Osteocyte (in vitro differentiated cells): ENCODE measurements around the gene SMAD9. TPM values are rescaled to one million over a fixed set of nuclear protein-coding genes. Genes with fewer than 3 reads are reported as not detected.

Experiments
- DNase-seq: peaks from one replicate; pipeline ENCODE4 v3.0.0; 2021; ENCODE audit warnings: mixed read lengths; ENCODE audit not compliant: unreplicated experiment; ENCODE audit errors: extremely low spot score
- H3K27ac Mint-ChIP-seq: one replicate; pipeline ENCODE4 v1.8.0; 2021; ENCODE audit warnings: mild to moderate bottlenecking, mixed read lengths; ENCODE audit not compliant: unreplicated experiment
- H3K27me3 Mint-ChIP-seq: one replicate; pipeline ENCODE4 v1.8.0; 2021; ENCODE audit warnings: mixed read lengths; ENCODE audit not compliant: unreplicated experiment
- H3K36me3 Mint-ChIP-seq: one replicate; pipeline ENCODE4 v1.8.0; 2021; ENCODE audit warnings: mixed read lengths; ENCODE audit not compliant: unreplicated experiment
- H3K4me1 Mint-ChIP-seq: one replicate; pipeline ENCODE4 v1.8.0; 2021; ENCODE audit warnings: mixed read lengths; ENCODE audit not compliant: unreplicated experiment
- H3K4me3 Mint-ChIP-seq: one replicate; pipeline ENCODE4 v1.8.0; 2021; ENCODE audit warnings: mild to moderate bottlenecking, moderate library complexity, mixed read lengths; ENCODE audit not compliant: unreplicated experiment
- H3K9me3 Mint-ChIP-seq: one replicate; pipeline ENCODE4 v1.8.0; 2021; ENCODE audit warnings: mixed read lengths; ENCODE audit not compliant: unreplicated experiment
- total RNA-seq: library from RNA; stranded (reverse); gene quantifications from 2 replicates; pipeline ENCODE4 v1.2.1, GENCODE V29; 2021
- TF ChIP-seq, protein P1 (sequence below): fragments of 200-600 bp; sonication (generic); IDR thresholded peaks from 2 replicates; pipeline ENCODE4 v1.5.0; 2021; ENCODE audit warnings: antibody characterized with exemption, mild to moderate bottlenecking, moderate library complexity

Gene SMAD9
- total RNA-seq, 1 donor from 2014 or later: 3.6 TPM

- Mint-ChIP-seq H3K4me1 (no peaks in the 10 kb centered on the region), H3K27me3 (no peaks in the 10 kb centered on the region), H3K4me3 (no peak overlapping the region), H3K9me3 (no peaks in the 10 kb centered on the region), H3K27ac (no peak overlapping the region), H3K36me3 (no peaks in the 10 kb centered on the region)
- no peak for DNase-seq
- TF ChIP-seq, protein P1, sequence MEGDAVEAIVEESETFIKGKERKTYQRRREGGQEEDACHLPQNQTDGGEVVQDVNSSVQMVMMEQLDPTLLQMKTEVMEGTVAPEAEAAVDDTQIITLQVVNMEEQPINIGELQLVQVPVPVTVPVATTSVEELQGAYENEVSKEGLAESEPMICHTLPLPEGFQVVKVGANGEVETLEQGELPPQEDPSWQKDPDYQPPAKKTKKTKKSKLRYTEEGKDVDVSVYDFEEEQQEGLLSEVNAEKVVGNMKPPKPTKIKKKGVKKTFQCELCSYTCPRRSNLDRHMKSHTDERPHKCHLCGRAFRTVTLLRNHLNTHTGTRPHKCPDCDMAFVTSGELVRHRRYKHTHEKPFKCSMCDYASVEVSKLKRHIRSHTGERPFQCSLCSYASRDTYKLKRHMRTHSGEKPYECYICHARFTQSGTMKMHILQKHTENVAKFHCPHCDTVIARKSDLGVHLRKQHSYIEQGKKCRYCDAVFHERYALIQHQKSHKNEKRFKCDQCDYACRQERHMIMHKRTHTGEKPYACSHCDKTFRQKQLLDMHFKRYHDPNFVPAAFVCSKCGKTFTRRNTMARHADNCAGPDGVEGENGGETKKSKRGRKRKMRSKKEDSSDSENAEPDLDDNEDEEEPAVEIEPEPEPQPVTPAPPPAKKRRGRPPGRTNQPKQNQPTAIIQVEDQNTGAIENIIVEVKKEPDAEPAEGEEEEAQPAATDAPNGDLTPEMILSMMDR: no peak
Observed at GRCh38 chr13:36839281-36839680, 80.8 kb downstream of the SMAD9 start.

DNA sequence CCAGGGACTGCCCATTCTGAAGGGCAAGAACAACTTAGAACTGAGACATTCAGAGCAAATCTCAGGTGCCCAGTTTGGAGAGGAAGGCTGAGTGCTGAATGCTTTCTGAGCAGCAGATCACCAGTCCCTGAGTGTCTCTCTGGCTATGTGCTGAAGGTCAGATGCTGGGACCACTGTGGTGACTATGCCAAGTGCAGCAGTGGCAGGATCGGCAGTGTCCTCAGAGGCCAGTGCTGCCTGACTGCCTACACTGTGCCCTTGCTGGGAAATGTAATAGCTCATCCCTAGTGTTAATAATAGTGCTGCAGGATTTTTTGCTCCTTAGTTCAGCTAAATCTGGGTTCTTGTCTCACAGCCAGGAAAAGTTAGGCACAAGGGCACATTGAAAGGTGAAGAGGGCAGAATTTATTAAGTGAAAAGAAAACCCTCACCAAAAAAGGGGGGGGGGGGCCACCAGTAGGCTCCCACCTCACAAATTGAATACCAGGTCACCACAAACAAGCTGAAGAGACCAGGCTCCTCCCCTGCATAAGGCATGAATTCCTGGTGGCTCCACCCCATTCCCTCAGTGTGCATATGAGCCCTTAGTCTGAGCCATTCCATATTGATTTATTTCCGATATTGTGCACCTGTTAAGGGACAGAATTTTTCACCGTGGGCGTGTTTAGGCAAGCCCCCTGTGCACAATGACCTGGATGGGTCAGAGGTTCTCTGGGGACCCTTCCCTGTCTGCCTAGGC, 82.5 kb downstream of the SMAD9 start:
- Mint-ChIP-seq H3K4me3 (no peak overlapping the region), H3K27me3 (no peaks in the 10 kb centered on the region), H3K4me1 (no peaks in the 10 kb centered on the region), H3K36me3 (no peaks in the 10 kb centered on the region), H3K9me3 (no peaks in the 10 kb centered on the region), H3K27ac (no peak overlapping the region)
- TF ChIP-seq, protein P1: no peak
- DNase-seq: no peak

DNA sequence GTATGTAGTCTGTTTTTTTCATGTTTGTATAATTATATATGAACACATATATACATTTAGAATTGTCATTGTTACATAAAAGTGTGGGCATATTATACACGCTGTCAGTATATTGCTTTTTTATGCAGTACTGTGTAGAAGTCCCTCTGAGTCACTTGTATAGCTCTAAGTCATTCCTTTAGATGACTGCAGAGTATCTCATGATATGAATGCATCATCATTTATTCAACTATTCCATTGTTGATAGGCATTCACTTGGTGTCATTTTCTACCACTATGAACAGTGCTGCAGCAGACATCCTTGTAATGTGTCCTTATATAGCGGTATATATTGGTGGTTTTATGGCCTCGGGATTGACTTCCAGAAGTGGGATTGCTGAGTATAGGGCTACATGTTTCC, 85.7 kb downstream of the SMAD9 start:
- Mint-ChIP-seq H3K4me1 (no peaks in the 10 kb centered on the region), H3K36me3 (peaks cover 6% of the 10 kb centered on the region), H3K9me3 (no peaks in the 10 kb centered on the region), H3K27me3 (no peaks in the 10 kb centered on the region), H3K4me3 (no peak overlapping the region), H3K27ac (no peak overlapping the region)
- DNase-seq: no peak
- TF ChIP-seq, protein P1: no peak

GRCh38 chr13:36831291-36831690, 88.7 kb downstream of the SMAD9 start:
- no peak overlapping the region for H3K4me3 Mint-ChIP-seq
- peaks cover 11% of the 10 kb centered on the region for H3K36me3 Mint-ChIP-seq
- H3K9me3 Mint-ChIP-seq: no peaks in the 10 kb centered on the region
- no peak overlapping the region for H3K27ac Mint-ChIP-seq
- H3K4me1 Mint-ChIP-seq: no peaks in the 10 kb centered on the region
- no peak for DNase-seq
- TF ChIP-seq, protein P1: no peak
- no peaks in the 10 kb centered on the region for H3K27me3 Mint-ChIP-seq

- TF ChIP-seq, protein P1: no peak
- no peak overlapping the region for H3K4me3 Mint-ChIP-seq
- no peak for DNase-seq
- no peaks in the 10 kb centered on the region for H3K9me3 Mint-ChIP-seq
- H3K27me3 Mint-ChIP-seq: no peaks in the 10 kb centered on the region
- H3K27ac Mint-ChIP-seq: no peak overlapping the region
- no peaks in the 10 kb centered on the region for H3K4me1 Mint-ChIP-seq
- H3K36me3 Mint-ChIP-seq: peaks cover 11% of the 10 kb centered on the region
Observed at GRCh38 chr13:36829753-36830152, 90.3 kb downstream of the SMAD9 start.
